HG03520 (cell line): Measurements from ENCODE around the gene CABLES1.
"Not testable (repeated sequence)": the region's sequence is repeated elsewhere in the genome, so short reads cannot be mapped to it uniquely, and the experiment has no call there.

ENCODE experiments used
- ATAC-seq: cut with Tn5 transposase; IDR thresholded peaks from one replicate; pipeline ENCODE4 v1.9.1; 2021; ENCODE audit warnings: mild to moderate bottlenecking, moderate library complexity; ENCODE audit not compliant: unreplicated experiment

CABLES1 gene

DNA sequence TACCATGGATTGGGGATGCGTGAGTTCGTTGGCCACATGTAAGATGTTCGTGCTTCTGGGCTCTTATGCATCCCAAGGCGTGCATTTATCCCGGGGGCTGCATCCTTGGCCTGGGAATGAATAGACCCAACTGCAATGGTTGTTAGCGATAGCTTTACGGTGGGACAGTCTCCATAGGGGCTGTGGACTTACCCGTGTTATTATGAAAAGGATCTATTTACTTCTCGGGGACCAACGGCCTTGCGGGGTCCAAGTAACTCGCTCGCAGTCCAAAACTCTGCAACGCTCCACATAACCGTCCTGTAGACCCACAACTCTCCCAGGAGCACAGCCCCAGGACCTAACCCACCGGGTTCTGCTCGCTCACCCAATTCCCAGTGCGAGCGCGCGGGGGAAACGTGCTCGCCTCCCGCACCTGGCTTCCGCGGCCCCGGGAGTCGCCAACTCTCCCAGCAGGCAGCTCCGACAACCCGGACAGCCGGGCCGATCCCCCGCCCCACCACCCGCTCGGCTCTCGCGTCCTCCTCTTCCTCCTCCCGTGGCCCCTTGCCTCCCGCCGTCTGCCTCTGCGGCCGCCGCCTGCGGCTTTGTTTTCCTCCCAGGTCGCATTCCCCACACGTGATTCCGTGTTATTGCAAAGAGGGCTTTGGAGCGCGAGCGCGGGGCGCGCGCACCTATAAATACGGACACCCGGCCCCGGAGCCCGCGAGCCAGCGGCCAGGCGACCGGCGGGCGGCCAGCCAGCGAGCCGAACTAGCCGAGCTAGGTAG is at the start of gene CABLES1:
TSS of gene CABLES1 (plus strand) at position 706 of the 770 bp plus-strand sequence. CDS start 278 bp downstream, outside the sequence.
- peak; percentile 7 for ATAC-seq

GRCh38 chr18:23087352-23087751 is 47.9 kb upstream of the CABLES1 start:
- ATAC-seq = no peak

GRCh38 chr18:23088310-23088709 is 47.0 kb upstream of the CABLES1 start:
- no peak for ATAC-seq

GRCh38 chr18:23091017-23091993 is 44.0 kb upstream of the CABLES1 start:
- ATAC-seq = not testable (repeated sequence)

- no peak for ATAC-seq
These were observed 43.2 kb upstream of the CABLES1 start for GRCh38 chr18:23092121-23092520.

GRCh38 chr18:23093130-23093529 is 42.2 kb upstream of the CABLES1 start:
- ATAC-seq = not testable (repeated sequence)

DNA sequence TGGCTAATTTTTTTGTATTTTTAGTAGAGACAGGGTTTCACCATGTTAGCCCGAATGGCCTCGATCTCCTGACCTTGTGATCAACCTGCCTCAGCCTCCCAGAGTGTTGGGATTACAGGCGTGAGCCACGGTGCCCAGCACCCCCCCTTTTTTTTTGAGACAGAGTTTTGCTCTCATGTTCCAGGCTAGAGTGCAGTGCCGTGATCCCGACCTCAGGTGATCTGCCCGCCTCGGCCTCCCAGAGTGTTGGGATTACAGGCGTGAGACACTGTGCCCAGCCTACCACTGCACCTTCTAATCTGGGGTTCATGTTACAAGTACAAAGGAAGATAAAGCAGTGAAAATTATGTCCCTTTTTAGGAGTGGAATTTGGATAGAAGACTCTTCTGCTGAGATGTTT is 41.5 kb upstream of the CABLES1 start:
- ATAC-seq = no peak

GRCh38 chr18:23094411-23095190 is 40.7 kb upstream of the CABLES1 start:
- no peak for ATAC-seq

DNA sequence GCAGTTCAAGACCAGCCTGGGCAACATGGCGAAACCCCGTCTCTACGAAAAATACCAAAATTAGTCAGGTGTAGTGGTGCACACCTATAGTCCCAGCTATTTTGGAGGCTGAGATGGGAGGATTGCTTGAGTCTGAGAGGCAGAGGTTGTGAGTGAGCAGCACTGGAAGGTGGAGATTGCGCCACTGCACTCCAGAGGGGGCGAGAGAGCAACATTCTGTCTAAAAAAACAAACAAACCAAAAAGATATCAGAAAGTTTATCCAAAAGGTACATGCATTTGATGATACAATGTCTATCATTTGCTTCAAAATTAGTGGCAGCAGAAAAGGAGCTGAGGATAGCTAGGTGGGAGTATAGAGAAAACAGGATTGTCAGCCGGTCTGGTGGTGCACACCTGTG is 39.8 kb upstream of the CABLES1 start:
- no peak for ATAC-seq

DNA sequence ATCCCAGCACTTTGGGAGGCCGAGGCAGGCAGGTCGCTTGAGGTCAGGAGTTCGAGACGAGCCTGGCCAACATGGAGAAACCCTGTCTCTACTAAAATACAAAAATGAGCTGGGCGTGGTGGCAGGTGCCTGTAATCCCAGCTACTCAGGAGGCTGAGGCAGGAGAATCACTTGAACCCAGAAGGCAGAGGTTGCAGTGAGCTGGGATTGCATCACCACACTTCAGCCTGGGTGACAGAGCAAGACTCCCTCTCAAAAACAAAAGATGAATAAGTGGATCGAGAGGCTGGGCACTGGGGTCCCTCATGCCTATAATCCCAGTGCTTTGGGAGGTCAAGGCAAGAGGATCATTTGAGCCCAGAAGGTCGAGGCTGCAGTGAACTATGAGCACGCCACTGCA is 38.3 kb upstream of the CABLES1 start:
- ATAC-seq = not testable (repeated sequence)

GRCh38 chr18:23099621-23100020 is 35.7 kb upstream of the CABLES1 start:
- no peak for ATAC-seq

- ATAC-seq = no peak
These were observed 33.3 kb upstream of the CABLES1 start for GRCh38 chr18:23101861-23102432.

DNA sequence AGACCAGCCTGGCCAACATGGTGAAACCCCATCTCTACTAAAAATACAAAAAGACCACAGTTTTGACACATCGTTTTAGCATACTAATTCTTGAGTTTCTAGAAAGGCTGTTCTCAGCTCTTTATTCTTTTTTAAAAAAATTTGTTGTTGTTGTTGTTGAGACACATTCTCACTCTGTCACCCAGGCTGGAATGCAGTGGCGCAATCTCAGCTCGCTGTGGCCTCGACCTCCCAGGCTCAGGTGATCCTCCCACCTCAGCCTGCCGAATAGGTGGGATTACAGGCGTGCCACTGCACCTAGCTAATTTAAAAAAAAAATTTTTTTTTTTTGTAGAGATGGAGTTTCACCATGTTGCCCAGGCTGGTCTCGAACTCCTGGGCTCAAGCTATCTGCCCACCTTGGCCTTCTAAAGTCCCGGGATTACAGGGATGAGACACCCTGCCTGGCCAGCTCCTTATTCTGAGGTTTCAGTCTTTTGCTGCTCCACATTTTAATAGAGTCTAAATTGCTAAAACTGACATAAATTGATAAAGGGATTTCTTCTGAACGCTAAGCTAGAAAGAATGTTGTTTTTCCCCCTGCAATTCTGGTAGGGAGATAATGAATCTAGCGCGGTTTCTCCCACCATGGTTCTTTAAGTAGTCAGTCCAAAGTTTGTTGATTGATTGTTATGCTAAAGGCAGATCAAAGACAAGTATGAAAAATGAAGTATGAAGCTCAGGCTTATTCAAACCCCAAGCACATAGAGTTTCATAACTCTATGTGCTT is 32.6 kb upstream of the CABLES1 start:
- ATAC-seq = no peak

DNA sequence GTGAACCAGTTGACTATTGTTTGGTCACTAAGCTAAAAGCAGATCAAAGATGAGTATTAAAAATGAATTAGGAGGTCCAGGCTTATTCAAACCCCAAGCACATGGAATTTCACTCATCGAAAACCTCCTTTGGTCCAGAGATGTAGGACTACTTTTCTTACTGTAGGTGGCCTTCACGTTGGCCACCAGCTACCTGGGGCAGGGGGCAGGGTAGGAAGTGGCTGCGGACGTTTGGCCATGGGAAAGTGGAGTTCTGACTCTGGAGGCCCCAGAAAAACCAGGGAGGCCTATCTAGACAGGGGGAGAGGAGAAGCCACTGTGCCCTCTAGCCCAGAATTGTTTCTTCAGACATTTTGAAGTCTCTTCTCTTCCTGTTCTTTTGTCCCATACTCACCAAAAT is 31.8 kb upstream of the CABLES1 start:
- ATAC-seq = no peak

- no peak for ATAC-seq
These were observed 30.3 kb upstream of the CABLES1 start for GRCh38 chr18:23105030-23105429.

DNA sequence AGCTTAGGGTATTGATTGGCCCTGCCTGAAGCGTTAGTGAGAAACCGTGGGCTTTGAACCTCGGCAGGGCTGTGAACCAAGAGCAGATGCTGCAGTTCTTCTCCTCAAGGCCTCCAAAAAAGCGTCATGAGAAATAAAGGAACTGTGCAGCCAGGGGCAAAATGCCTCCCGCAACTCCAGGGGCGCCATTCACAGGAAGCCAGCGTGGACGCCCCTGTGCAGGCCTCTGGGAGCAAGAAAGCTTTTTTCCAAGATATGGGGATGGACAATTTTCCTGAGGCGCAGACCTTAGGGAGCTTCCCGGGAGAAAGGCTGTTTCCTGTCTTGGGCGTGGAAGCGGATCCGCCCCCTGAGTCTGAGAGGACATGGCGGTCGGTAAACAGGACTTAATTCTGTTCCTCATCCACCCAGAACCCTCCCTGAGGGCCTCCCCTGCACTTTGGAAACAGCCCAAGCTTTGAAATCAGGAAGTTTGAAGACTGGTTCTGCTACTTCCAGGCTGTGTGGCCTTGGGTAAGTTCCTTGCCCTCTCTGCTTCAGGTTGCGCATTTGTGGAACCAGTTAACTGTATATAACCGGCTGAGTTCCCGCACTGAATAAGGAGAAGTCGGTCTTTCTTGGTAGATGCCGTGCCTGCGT is 29.6 kb upstream of the CABLES1 start:
- ATAC-seq = no peak

GRCh38 chr18:23106575-23106974 is 28.7 kb upstream of the CABLES1 start:
- no peak for ATAC-seq

DNA sequence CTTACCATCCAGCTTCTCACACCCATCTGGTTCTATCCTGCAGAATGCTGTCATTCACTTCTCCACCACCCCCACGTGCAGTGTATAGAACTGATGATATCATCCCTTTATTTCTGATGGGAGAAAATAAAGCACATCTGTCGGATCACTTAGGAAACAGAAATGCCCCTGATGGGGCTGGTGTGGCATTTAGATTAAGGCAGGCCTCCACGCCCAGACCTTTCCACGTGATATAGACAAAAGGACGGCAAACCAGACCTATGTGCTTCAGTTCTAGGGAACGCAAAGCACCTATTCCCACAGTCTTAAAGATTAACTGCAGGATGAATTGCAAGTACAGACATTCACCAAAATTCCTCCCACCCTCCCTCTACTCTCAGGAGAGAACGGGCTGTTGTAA is 27.6 kb upstream of the CABLES1 start:
- ATAC-seq = no peak

- no peak for ATAC-seq
These were observed 26.8 kb upstream of the CABLES1 start for GRCh38 chr18:23108496-23108895.
